Chondrocyte (in vitro differentiated cells): ENCODE data around the gene ACAA2. TPM values are rescaled to one million over a fixed set of nuclear protein-coding genes. Genes with fewer than 3 reads are reported as not detected.
"Not testable (repeated sequence)": the region's sequence is repeated elsewhere in the genome, so short reads cannot be mapped to it uniquely, and the experiment has no call there.

Experiments
- DNase-seq: peaks from one replicate; pipeline ENCODE4 v3.0.0; 2021; ENCODE audit warnings: mixed read lengths, low spot score
- H3K27ac Mint-ChIP-seq: one replicate; pipeline ENCODE4 v1.8.0; 2021; ENCODE audit warnings: mild to moderate bottlenecking, moderate library complexity, mixed read lengths; ENCODE audit not compliant: unreplicated experiment
- H3K27me3 Mint-ChIP-seq: 2 replicates; pipeline ENCODE4 v1.8.0; 2021; ENCODE audit warnings: low read depth, mixed read lengths
- H3K36me3 Mint-ChIP-seq: 2 replicates; pipeline ENCODE4 v1.8.0; 2021; ENCODE audit warnings: low read depth, mixed read lengths
- H3K4me1 Mint-ChIP-seq: 2 replicates; pipeline ENCODE4 v1.8.0; 2021; ENCODE audit warnings: low read depth, mild to moderate bottlenecking, mixed read lengths
- H3K4me3 Mint-ChIP-seq: one replicate; pipeline ENCODE4 v1.8.0; 2021; ENCODE audit warnings: mild to moderate bottlenecking, moderate library complexity, mixed read lengths; ENCODE audit not compliant: unreplicated experiment
- H3K9me3 Mint-ChIP-seq: 2 replicates; pipeline ENCODE4 v1.8.0; 2021; ENCODE audit warnings: low read depth, mixed read lengths
- total RNA-seq: library from RNA; stranded (reverse); gene quantifications from 3 replicates; pipeline ENCODE4 v1.2.1, GENCODE V29; 2021
- TF ChIP-seq, protein P1 (sequence below): fragments of 200-600 bp; sonication (generic); IDR thresholded peaks from 2 replicates; pipeline ENCODE4 v1.5.0; 2021; ENCODE audit warnings: antibody characterized with exemption, mild to moderate bottlenecking, moderate library complexity

Gene ACAA2
- total RNA-seq, 1 donor from 2014 or later: 60.3 TPM

DNA sequence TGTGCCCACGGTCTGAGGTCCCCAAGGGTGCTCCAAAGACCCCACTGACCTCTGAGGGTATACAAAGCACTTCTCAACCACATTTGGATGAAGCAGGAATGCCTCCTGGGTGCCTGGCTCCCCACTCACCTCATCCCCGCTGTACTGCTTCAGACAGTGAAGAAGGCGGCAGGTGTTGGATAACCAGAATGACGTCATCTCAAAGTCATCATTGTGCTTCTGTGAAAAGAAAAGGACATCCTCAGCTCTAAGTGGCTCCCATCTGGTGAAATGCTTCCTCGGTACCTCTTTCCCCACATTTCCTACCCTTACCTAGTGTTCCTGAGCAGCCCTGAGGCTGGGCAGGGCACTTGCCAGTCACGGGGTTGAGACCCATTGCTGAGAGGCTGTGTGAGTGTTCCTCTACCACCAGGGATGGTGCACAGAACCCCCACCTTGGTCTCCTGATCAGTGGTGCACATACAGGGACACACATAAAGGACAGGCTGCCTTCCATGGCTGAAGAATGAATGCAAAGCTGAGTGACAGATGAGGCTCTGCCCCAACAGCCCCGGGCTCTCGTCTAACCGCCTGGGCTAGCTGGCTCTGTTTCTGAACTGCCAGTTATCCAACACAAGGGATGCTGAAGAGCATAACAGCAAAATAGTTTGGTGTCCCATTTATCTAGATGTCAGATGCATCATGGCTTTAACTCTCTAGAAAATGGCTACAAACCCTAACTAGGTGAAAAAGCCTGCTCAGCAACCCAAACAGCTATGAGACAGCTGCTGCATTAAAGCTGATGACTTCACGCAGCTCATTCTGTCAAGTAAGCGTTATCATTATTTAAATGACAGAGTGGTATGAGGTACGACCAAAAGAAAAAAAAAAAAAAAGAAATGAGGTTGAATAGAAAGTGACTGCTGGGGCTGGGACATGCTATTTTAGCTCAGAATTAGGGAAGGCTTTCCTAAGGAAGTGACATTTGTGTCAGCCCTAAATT lies 28.2 kb upstream of the ACAA2 start:
- H3K4me3 Mint-ChIP-seq: no peak overlapping the region

DNA sequence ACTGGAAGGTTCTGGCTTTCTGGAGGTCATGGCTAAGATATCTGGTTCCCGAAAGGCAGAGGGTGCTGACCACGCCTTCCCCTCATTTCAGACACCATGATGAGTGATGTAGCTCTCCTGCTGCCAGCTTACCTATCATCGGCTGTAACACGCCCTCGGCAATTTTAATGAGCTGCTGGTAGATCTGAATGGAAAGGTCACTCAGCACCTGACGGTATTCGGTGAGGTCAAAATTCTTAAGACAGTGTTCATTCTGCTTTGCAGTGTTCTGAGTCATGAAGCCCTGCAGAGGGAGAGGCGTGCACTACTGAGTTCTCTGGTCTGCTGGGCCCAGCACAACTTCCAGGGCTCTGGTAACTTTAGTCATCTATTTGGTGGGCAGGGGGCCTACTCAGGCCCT lies 25.7 kb upstream of the ACAA2 start:
- peaks cover 26% of the 10 kb centered on the region for H3K4me1 Mint-ChIP-seq

More for the DNA sequence above, 28.2 kb upstream of the ACAA2 start:
- DNase-seq: no peak
- Mint-ChIP-seq H3K9me3 (no peaks in the 10 kb centered on the region), H3K27me3 (no peaks in the 10 kb centered on the region), H3K4me1 (peaks cover 16% of the 10 kb centered on the region), H3K27ac (no peak overlapping the region), H3K36me3 (no peaks in the 10 kb centered on the region)
- TF ChIP-seq, protein P1, sequence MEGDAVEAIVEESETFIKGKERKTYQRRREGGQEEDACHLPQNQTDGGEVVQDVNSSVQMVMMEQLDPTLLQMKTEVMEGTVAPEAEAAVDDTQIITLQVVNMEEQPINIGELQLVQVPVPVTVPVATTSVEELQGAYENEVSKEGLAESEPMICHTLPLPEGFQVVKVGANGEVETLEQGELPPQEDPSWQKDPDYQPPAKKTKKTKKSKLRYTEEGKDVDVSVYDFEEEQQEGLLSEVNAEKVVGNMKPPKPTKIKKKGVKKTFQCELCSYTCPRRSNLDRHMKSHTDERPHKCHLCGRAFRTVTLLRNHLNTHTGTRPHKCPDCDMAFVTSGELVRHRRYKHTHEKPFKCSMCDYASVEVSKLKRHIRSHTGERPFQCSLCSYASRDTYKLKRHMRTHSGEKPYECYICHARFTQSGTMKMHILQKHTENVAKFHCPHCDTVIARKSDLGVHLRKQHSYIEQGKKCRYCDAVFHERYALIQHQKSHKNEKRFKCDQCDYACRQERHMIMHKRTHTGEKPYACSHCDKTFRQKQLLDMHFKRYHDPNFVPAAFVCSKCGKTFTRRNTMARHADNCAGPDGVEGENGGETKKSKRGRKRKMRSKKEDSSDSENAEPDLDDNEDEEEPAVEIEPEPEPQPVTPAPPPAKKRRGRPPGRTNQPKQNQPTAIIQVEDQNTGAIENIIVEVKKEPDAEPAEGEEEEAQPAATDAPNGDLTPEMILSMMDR: no peak

DNA sequence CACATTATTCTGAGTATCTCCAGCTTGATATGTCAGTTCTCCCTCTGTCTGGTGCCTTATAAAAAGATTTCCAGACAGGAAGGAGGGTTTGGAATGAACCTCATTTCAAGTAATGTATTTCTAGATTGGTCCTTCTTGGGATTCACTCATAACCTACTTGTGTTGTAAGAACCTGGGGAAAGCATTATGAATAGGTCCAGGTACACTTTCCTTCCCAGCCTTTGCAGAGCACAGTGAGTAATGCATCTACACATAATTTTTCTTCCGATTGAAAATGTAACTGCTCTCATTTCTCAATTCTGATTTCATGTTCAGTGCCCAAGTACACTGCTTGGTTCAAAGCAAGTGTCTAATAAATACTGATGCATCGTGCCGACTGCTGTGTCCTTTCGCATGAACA lies 25.0 kb upstream of the ACAA2 start:
- H3K36me3 Mint-ChIP-seq: no peaks in the 10 kb centered on the region
- no peak overlapping the region for H3K4me3 Mint-ChIP-seq
- no peak overlapping the region for H3K27ac Mint-ChIP-seq
- no peaks in the 10 kb centered on the region for H3K9me3 Mint-ChIP-seq
- H3K27me3 Mint-ChIP-seq: no peaks in the 10 kb centered on the region
- DNase-seq: no peak
- peaks cover 31% of the 10 kb centered on the region for H3K4me1 Mint-ChIP-seq
- TF ChIP-seq, protein P1: no peak

More for the DNA sequence above, 25.7 kb upstream of the ACAA2 start:
- TF ChIP-seq, protein P1: no peak
- Mint-ChIP-seq H3K36me3 (no peaks in the 10 kb centered on the region), H3K9me3 (no peaks in the 10 kb centered on the region), H3K4me3 (no peak overlapping the region), H3K27me3 (no peaks in the 10 kb centered on the region), H3K27ac (no peak overlapping the region)
- no peak for DNase-seq

- Mint-ChIP-seq H3K27me3 (no peaks in the 10 kb centered on the region), H3K4me3 (no peak overlapping the region), H3K27ac (no peak overlapping the region), H3K36me3 (no peaks in the 10 kb centered on the region), H3K4me1 (peaks cover 31% of the 10 kb centered on the region), H3K9me3 (no peaks in the 10 kb centered on the region)
- no peak for DNase-seq
- TF ChIP-seq, protein P1: no peak
These were observed 24.6 kb upstream of the ACAA2 start for GRCh38 chr18:49837889-49838288.

GRCh38 chr18:49837316-49837835 lies 24.0 kb upstream of the ACAA2 start:
- H3K9me3 Mint-ChIP-seq, DNase-seq, H3K27ac Mint-ChIP-seq, H3K4me3 Mint-ChIP-seq, H3K36me3 Mint-ChIP-seq, H3K27me3 Mint-ChIP-seq: not testable (repeated sequence)
- H3K4me1 Mint-ChIP-seq: peaks cover 31% of the 10 kb centered on the region
